HL-60 (cell line): ENCODE results near the gene BCL2L15.

Experiments
- CTCF ChIP-seq: IDR thresholded peaks from one replicate; pipeline ENCODE4 v1.5.1; 2011; ENCODE audit warnings: low read length, control low read depth, inconsistent platforms; ENCODE audit not compliant: insufficient read depth
- GABPA ChIP-seq: IDR thresholded peaks from 2 replicates; pipeline ENCODE4 v1.6.1; 2012; ENCODE audit warnings: low read depth
- POLR2AphosphoS5 ChIP-seq: IDR thresholded peaks from 2 replicates; pipeline ENCODE4 v1.6.1; 2012; ENCODE audit warnings: low read depth
- REST ChIP-seq: IDR thresholded peaks from 2 replicates; pipeline ENCODE4 v1.6.1; 2012; ENCODE audit warnings: low read depth; ENCODE audit not compliant: insufficient replicate concordance
- SPI1 ChIP-seq: IDR thresholded peaks from 2 replicates; pipeline ENCODE4 v1.6.1; 2012; ENCODE audit warnings: low read depth, mild to moderate bottlenecking, borderline replicate concordance

GRCh38 chr1:113859478-113860175 lies 27.8 kb downstream of the BCL2L15 start:
- TF ChIP-seq CTCF (no peak), POLR2AphosphoS5 (no peak), SPI1 (peak; percentile 95), REST (no peak), GABPA (no peak)
